ENCODE results near the gene TSPAN18.

Gene TSPAN18

DNA sequence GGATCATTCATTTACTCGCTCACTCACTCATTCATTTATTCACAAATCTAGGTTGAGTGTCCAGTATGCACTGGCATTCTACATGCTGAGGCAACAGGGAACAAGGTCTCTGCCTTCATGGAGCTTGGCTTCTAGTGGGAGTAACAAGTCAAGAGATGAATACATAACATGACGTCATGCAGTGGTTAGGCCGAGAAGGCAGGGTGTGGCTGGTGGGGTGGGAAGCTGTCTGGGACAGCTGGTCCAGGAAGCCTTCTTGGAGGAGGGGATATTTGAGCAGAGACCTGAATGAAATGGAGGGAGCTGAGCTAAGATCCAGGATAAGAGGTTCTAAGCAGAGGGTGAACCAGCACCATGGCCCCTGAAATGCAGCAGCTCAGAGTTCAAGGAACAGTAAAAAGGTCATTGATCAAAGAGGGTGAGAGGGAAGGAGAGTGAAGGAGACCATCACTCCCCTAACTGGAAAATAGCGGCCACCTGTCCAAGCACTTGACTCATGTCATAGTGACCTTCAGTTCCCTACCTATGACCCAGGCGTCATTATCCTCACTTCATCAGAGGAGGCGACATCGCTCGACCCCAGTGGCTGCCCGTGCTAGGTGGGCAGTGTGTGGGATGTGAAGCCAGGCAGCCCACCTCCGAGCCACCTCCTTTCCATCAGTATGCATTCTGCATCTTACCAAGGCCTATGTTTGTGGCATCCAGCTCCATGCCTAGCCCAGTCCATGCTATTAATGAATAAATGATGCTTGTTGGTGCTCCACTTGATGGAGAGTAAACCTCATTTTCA lies 105.0 kb downstream of the TSPAN18 start:
- no peak overlapping the region for H3K4me3 ChIP-seq (ENCODE audit: low read depth, low read length)
- DNase-seq (ENCODE audit: low read depth) = no peak
- TF ChIP-seq CTCF (IDR thresholded peaks at IDR 0.05; ENCODE audit: insufficient read depth, low read depth, low read length, missing control alignments) = no peak

- no peak overlapping the region for H3K4me3 ChIP-seq (ENCODE audit: low read depth, low read length)
- no peak for DNase-seq (ENCODE audit: low read depth)
- TF ChIP-seq CTCF (IDR thresholded peaks at IDR 0.05; ENCODE audit: insufficient read depth, low read depth, low read length, missing control alignments) = no peak
Measured at GRCh38 chr11:44832452-44832851, 105.7 kb downstream of the TSPAN18 start.

- TF ChIP-seq CTCF (IDR thresholded peaks at IDR 0.05; ENCODE audit: insufficient read depth, low read depth, low read length, missing control alignments) = no peak
- no peak overlapping the region for H3K4me3 ChIP-seq (ENCODE audit: low read depth, low read length)
- DNase-seq (ENCODE audit: low read depth) = no peak
Measured at GRCh38 chr11:44833221-44833876, 106.6 kb downstream of the TSPAN18 start.

- TF ChIP-seq CTCF (IDR thresholded peaks at IDR 0.05; ENCODE audit: insufficient read depth, low read depth, low read length, missing control alignments) = no peak
- no peak for DNase-seq (ENCODE audit: low read depth)
- no peak overlapping the region for H3K4me3 ChIP-seq (ENCODE audit: low read depth, low read length)
Measured at GRCh38 chr11:44833877-44834452, 107.2 kb downstream of the TSPAN18 start.

- H3K4me3 ChIP-seq (ENCODE audit: low read depth, low read length) = no peak overlapping the region
- TF ChIP-seq CTCF (IDR thresholded peaks at IDR 0.05; ENCODE audit: insufficient read depth, low read depth, low read length, missing control alignments) = no peak
- no peak for DNase-seq (ENCODE audit: low read depth)
Measured at GRCh38 chr11:44834846-44835245, 108.1 kb downstream of the TSPAN18 start.

DNA sequence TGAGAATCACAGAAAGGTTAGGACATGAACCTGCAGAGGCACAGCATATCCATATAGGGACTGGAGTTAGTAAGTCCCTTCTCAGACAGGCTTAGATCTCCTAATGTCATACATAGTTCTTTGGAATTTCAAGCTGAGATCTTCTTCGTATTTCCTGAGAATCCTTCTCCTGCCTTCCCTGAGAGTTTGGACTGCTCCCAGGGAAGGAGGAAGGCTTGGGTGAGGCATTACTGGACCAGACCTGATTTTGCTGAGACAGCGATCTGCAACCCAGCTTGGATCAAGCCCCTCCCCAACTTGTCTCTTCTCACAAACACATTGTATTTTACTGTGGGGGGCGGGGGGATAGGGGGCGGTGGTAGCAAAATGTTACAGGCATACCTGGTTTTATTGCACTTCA lies 108.5 kb downstream of the TSPAN18 start:
- DNase-seq (ENCODE audit: low read depth) = no peak
- no peak overlapping the region for H3K4me3 ChIP-seq (ENCODE audit: low read depth, low read length)
- TF ChIP-seq CTCF (IDR thresholded peaks at IDR 0.05; ENCODE audit: insufficient read depth, low read depth, low read length, missing control alignments) = no peak

All from GM12865 (cell line).